ENCODE data around the gene COMMD10. TPM values are rescaled to one million over a fixed set of nuclear protein-coding genes. Genes with fewer than 3 reads are reported as not detected.
A peak's percentile ranks its signal among the peaks of the same experiment; 100 is the strongest.

Gene COMMD10
- total RNA-seq, 4 donors from 2014 or later: 15.3 to 38.1 (median 20.0) TPM

DNA sequence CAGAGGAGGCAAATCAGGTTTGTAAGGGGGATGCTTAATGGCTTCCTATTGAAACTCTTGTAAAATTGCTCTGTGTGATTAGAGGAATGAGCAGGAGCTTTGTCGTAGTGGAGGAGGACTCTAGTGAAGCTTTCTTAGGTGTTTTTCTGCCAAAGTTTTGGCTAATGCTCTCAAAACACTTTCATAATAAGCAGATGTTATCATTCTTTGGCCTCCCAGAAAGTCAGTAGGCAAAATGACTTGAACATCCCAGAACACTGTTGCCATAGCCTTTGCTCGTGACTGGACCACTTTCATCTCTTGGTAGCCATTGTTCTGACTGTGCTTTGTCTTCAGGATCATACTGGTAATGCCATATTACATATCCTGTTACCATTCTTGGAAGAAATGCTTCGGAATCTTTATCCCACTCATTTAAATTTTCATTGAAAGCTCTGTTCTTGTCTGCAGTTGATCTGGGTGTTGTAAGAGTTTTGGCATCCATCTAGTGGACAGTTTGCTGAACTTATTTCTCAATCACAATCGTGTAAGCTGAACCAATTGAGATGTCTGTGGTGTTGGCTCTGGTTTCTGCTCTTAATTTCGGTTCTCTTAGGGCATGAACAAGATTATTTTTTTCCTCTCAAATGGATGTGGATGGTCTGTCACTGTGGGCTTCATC is 187.6 kb downstream of the COMMD10 start:
- TF ChIP-seq, protein P1, sequence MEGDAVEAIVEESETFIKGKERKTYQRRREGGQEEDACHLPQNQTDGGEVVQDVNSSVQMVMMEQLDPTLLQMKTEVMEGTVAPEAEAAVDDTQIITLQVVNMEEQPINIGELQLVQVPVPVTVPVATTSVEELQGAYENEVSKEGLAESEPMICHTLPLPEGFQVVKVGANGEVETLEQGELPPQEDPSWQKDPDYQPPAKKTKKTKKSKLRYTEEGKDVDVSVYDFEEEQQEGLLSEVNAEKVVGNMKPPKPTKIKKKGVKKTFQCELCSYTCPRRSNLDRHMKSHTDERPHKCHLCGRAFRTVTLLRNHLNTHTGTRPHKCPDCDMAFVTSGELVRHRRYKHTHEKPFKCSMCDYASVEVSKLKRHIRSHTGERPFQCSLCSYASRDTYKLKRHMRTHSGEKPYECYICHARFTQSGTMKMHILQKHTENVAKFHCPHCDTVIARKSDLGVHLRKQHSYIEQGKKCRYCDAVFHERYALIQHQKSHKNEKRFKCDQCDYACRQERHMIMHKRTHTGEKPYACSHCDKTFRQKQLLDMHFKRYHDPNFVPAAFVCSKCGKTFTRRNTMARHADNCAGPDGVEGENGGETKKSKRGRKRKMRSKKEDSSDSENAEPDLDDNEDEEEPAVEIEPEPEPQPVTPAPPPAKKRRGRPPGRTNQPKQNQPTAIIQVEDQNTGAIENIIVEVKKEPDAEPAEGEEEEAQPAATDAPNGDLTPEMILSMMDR (IDR thresholded peaks at IDR 0.05): peak in 1 of 5 experiments; percentile 5
- no peak for TF ChIP-seq POLR2A (IDR thresholded peaks at IDR 0.05)
- WGBS, 2 donors: 63 to 69% methylated on average over 5 of the region's 5 CpGs
- peak overlapping the region in 1 of 4 donors; percentile 15 for H3K27ac ChIP-seq
- no peaks in the 10 kb centered on the region for H3K36me3 ChIP-seq
- no peaks in the 10 kb centered on the region for H3K4me1 ChIP-seq
- no peaks in the 10 kb centered on the region for H3K27me3 ChIP-seq
- no peak for DNase-seq (ENCODE audit: low spot score in 2 of 2)
- H3K4me3 ChIP-seq: no peak overlapping the region
- H3K9me3 ChIP-seq: peaks cover 0 to 24% (median 6%) of the 10 kb centered on the region in 4 donors

DNA sequence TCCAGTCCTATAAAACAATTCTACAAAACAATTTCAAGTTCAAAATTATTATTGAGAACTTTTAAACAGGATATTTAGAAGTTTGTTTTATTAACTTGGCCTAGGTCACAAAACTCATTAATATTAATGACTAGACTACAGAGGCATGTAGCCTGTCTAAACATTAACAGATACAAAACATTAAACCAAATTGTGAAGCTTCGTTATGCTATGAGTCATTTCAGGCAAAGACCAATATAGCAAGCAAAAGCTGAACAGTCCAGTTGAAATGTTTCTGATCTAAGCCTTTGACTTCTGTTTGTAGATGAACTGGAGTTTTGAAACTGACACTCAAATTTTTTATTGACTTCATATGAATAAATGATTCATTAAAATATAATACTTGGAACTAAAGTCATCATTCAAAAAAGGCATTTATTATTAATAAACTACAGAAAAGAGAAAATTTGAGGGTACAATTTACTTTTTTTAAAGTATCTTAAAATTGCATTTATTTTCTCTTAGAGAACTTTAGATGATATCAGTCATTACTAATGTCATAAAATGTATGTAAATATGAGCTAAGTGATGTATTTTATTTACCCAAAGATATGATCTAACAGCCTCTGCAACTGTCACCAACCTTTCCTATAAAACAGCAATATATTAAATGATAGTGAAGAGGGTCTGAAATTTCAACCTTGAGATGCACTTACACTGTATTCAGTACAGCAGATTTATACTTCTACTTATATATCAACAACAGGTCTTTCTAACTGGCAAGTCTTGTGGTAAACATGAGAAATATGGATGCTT is 188.8 kb downstream of the COMMD10 start:
- TF ChIP-seq, protein P1 (IDR thresholded peaks at IDR 0.05): no peak
- TF ChIP-seq POLR2A (IDR thresholded peaks at IDR 0.05) (no peak), EP300 (IDR thresholded peaks at IDR 0.05) (no peak)
- Histone ChIP-seq H3K27ac (no peak overlapping the region), H3K27me3 (no peaks in the 10 kb centered on the region), H3K9me3 (peaks cover 0 to 29% (median 9%) of the 10 kb centered on the region in 4 donors), H3K36me3 (no peaks in the 10 kb centered on the region), H3K4me1 (no peaks in the 10 kb centered on the region), H3K4me3 (no peak overlapping the region)
- no peak for DNase-seq (ENCODE audit: low spot score in 2 of 2)
- 20 to 46% methylated on average over 1 of the region's 1 CpG for WGBS, 2 donors

DNA sequence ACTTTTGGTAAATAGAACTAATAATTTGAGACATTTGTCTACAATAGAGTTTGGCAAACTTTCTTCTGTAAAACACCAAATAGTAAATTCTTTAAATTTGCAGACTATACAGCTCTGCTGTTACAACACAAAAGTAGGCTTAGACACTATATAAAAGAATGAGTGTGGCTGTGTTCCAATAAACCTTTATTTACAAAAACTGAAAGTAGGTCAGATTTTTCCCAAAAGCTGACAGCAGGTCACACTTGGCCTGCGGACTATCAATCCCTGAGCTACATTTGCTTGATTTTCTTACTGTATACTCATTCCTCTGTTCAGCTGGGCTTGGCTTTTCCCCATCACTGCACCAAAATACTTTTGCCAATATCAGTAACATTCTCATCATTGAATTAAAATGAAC is 189.4 kb downstream of the COMMD10 start:
- no peaks in the 10 kb centered on the region for H3K27me3 ChIP-seq

DNA sequence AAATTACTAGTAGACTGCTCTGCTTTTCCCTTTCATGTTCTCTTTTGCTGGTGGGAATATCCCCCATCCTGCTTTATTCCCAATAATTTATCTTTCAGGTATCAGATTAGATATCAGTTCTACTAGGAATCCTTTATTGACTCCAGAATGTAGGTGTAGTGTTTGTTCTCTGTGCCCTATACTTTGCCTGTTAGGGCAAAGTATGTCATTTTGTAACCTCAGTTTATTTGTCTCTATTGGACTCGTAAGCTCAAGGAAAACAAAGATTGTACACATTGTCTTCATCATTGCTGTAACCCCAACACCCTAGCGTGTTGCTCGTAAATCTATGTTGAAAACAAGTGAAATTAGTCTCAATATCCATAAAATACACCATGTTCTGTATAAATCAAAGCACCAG is 190.5 kb downstream of the COMMD10 start:
- H3K27me3 ChIP-seq: no peaks in the 10 kb centered on the region
- H3K4me3 ChIP-seq: no peak overlapping the region
- H3K36me3 ChIP-seq: no peaks in the 10 kb centered on the region
- TF ChIP-seq POLR2A (IDR thresholded peaks at IDR 0.05) (no peak), EP300 (IDR thresholded peaks at IDR 0.05) (no peak)
- TF ChIP-seq, protein P1 (IDR thresholded peaks at IDR 0.05): no peak
- peaks cover 0 to 29% (median 9%) of the 10 kb centered on the region in 4 donors for H3K9me3 ChIP-seq
- no peak for DNase-seq (ENCODE audit: low spot score in 2 of 2)
- H3K27ac ChIP-seq: no peak overlapping the region
- WGBS, 2 donors: 95% methylated on average over 3 of the region's 3 CpGs
- H3K4me1 ChIP-seq: no peaks in the 10 kb centered on the region

More for the DNA sequence above, 189.4 kb downstream of the COMMD10 start:
- Histone ChIP-seq H3K9me3 (peaks cover 0 to 29% (median 9%) of the 10 kb centered on the region in 4 donors), H3K27ac (no peak overlapping the region), H3K36me3 (no peaks in the 10 kb centered on the region), H3K4me1 (no peaks in the 10 kb centered on the region), H3K4me3 (no peak overlapping the region)
- 76 to 82% methylated on average over 1 of the region's 1 CpG for WGBS, 2 donors
- DNase-seq (ENCODE audit: low spot score in 2 of 2): no peak
- TF ChIP-seq EP300 (IDR thresholded peaks at IDR 0.05) (no peak), POLR2A (IDR thresholded peaks at IDR 0.05) (no peak)
- TF ChIP-seq, protein P1 (IDR thresholded peaks at IDR 0.05): no peak

DNA sequence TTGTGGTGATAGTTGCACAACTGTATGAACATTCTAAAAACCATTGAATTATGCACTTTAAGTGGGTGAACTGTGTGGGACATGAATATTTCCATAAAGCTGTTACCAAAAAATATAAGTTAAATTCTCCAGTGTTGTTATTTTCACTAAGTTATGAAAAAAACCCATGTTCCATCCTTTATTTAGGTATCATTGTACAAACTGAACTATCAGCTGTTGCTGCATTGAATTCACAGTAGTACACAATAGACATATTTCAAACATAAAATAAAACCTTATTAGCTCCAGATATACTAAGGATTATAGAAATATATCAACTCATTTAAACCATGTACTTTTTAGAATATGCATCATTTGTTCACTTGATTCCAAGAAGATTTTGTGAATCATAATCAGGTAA is 192.1 kb downstream of the COMMD10 start:
- H3K9me3 ChIP-seq: peaks cover 0 to 29% (median 9%) of the 10 kb centered on the region in 4 donors
- H3K4me1 ChIP-seq: no peaks in the 10 kb centered on the region
- no peak overlapping the region for H3K4me3 ChIP-seq
- no peaks in the 10 kb centered on the region for H3K27me3 ChIP-seq
- TF ChIP-seq, protein P1 (IDR thresholded peaks at IDR 0.05): no peak
- TF ChIP-seq EP300 (IDR thresholded peaks at IDR 0.05): no peak
- no peak for TF ChIP-seq POLR2A (IDR thresholded peaks at IDR 0.05)
- H3K36me3 ChIP-seq: no peaks in the 10 kb centered on the region
- H3K27ac ChIP-seq: no peak overlapping the region
- DNase-seq (ENCODE audit: low spot score in 2 of 2): no peak
